LNCAP (cell line): ENCODE data around the gene PFN1.

ENCODE experiments used
- CTCF ChIP-seq: fragments of 450-650 bp; IDR thresholded peaks from 2 replicates; pipeline ENCODE4 v1.5.1; 2017; ENCODE audit warnings: mild to moderate bottlenecking

PFN1 gene

GRCh38 chr17:4897198-4897687 lies 51.1 kb downstream of the PFN1 start:
- no peak for TF ChIP-seq CTCF

DNA sequence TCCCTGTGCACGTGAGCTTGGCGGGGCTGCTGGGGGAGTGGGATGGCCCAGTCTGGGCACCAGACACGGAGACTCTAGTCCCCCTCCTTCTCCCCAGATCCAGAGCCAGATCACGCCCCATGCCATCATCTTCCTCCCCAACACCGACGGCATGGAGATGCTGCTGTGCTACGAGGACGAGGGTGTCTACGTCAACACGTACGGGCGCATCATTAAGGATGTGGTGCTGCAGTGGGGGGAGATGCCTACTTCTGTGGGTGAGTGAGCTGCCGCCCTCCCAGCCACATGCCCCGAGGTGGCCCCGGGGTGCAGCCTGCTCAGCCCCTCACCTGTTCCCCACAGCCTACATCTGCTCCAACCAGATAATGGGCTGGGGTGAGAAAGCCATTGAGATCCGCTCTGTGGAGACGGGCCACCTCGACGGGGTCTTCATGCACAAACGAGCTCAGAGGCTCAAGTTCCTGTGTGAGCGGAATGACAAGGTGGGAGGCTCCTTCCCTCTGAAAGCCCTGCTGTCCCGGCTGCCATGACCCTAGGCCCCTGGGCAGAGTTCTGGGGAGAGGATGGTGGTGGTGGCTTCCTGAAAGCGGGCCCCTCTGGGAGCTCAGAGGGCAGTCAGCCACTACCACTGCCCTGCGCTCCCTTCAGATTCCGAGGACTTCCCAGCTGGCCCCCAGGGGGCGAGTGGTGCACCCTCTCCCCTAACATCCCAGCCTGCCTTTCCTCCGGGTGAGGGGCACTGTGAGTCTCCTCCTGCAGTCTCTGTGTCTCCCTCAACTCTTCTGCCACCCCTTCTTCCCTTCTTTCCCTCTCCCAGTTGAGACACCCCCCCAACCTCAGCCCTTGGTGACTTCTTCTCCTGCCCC lies 51.8 kb downstream of the PFN1 start:
- no peak for TF ChIP-seq CTCF

DNA sequence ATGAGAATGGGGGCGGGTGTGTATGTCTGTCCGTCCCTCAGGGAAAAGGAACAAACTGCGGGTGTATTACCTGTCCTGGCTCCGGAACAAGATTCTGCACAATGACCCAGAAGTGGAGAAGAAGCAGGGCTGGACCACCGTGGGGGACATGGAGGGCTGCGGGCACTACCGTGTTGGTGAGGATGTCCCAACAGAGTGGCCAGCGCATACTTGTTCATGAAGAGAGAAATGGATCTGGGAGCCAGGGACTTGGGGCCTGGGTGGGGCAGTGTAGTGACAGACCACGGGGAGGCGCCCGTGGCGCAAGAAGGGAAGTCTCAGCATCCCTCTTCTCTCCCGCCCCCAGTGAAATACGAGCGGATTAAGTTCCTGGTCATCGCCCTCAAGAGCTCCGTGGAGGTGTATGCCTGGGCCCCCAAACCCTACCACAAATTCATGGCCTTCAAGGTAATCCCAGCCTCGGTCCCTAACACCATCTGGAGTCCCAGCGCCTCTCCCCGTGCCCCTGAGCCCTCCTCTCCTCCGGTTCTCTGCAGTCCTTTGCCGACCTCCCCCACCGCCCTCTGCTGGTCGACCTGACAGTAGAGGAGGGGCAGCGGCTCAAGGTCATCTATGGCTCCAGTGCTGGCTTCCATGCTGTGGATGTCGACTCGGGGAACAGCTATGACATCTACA lies 52.5 kb downstream of the PFN1 start:
- no peak for TF ChIP-seq CTCF
